HL-60 (cell line): Measurements from ENCODE around the gene AFAP1L2.

Experiments used
- CTCF ChIP-seq: IDR thresholded peaks from one replicate; pipeline ENCODE4 v1.5.1; 2011; ENCODE audit warnings: low read length, control low read depth, inconsistent platforms; ENCODE audit not compliant: insufficient read depth
- GABPA ChIP-seq: IDR thresholded peaks from 2 replicates; pipeline ENCODE4 v1.6.1; 2012; ENCODE audit warnings: low read depth
- POLR2AphosphoS5 ChIP-seq: IDR thresholded peaks from 2 replicates; pipeline ENCODE4 v1.6.1; 2012; ENCODE audit warnings: low read depth
- SPI1 ChIP-seq: IDR thresholded peaks from 2 replicates; pipeline ENCODE4 v1.6.1; 2012; ENCODE audit warnings: low read depth, mild to moderate bottlenecking, borderline replicate concordance

- TF ChIP-seq CTCF (no peak), GABPA (no peak), POLR2AphosphoS5 (no peak), SPI1 (no peak)
Observed at GRCh38 chr10:114400091-114400490, 4.2 kb downstream of the AFAP1L2 start.
